ENCODE data around the gene ARFGAP1.
"Not testable (repeated sequence)": the region's sequence is repeated elsewhere in the genome, so short reads cannot be mapped to it uniquely, and the experiment has no call there.

Gene ARFGAP1

GRCh38 chr20:63251350-63251749 lies 21.3 kb upstream of the ARFGAP1 start:
- not testable (repeated sequence) for H3F3A ChIP-seq (ENCODE audit: low read depth); H3K36me3 ChIP-seq (ENCODE audit: insufficient read depth, low read length); H4K20me1 ChIP-seq (ENCODE audit: insufficient read depth, low read length, poor library complexity, severe bottlenecking); H3K4me1 ChIP-seq (ENCODE audit: insufficient read depth, low read length, poor library complexity, severe bottlenecking); H3K79me2 ChIP-seq (ENCODE audit: insufficient read depth, low read length); H3K9ac ChIP-seq (ENCODE audit: low read depth, low read length, poor library complexity, severe bottlenecking); H3K4me3 ChIP-seq (ENCODE audit: low read length, poor library complexity, severe bottlenecking); H3K9me2 ChIP-seq (replicated peaks; ENCODE audit: low read depth, low read length); H3K9me3 ChIP-seq (ENCODE audit: insufficient read depth, low read depth, low read length); H3K4me2 ChIP-seq (ENCODE audit: low read depth, low read length, poor library complexity, severe bottlenecking); H2AFZ ChIP-seq (ENCODE audit: low read length); H3K27me3 ChIP-seq (ENCODE audit: insufficient read depth, low read length, poor library complexity, severe bottlenecking)
- TF ChIP-seq CTCF (conservative IDR thresholded peaks at IDR 0.05; ENCODE audit: low read length), result peak; percentile 36; the same call in 1 of the 2 replicates

GRCh38 chr20:63252284-63252711 lies 20.3 kb upstream of the ARFGAP1 start:
- no peaks in the 10 kb centered on the region for H3K36me3 ChIP-seq (ENCODE audit: insufficient read depth, low read length)
- H4K20me1 ChIP-seq (ENCODE audit: insufficient read depth, low read length, poor library complexity, severe bottlenecking), result no peaks in the 10 kb centered on the region
- H3K4me2 ChIP-seq (ENCODE audit: low read depth, low read length, poor library complexity, severe bottlenecking), result no peak overlapping the region
- H3K9me3 ChIP-seq (ENCODE audit: insufficient read depth, low read depth, low read length), result no peaks in the 10 kb centered on the region
- no peaks in the 10 kb centered on the region for H3K27me3 ChIP-seq (ENCODE audit: insufficient read depth, low read length, poor library complexity, severe bottlenecking)
- no peak for TF ChIP-seq EZH2phosphoT487 (IDR thresholded peaks at IDR 0.05; ENCODE audit: borderline replicate concordance)
- TF ChIP-seq CTCF (conservative IDR thresholded peaks at IDR 0.05; ENCODE audit: low read length), result no peak
- H3K9me2 ChIP-seq (replicated peaks; ENCODE audit: low read depth, low read length), result no peaks in the 10 kb centered on the region
- no peak overlapping the region for H3K9ac ChIP-seq (ENCODE audit: low read depth, low read length, poor library complexity, severe bottlenecking)
- H3F3A ChIP-seq (ENCODE audit: low read depth), result no peaks in the 10 kb centered on the region
- H2AFZ ChIP-seq (ENCODE audit: low read length), result no peak overlapping the region
- no peaks in the 10 kb centered on the region for H3K4me1 ChIP-seq (ENCODE audit: insufficient read depth, low read length, poor library complexity, severe bottlenecking)
- H3K4me3 ChIP-seq (ENCODE audit: low read length, poor library complexity, severe bottlenecking), result no peak overlapping the region
- H3K79me2 ChIP-seq (ENCODE audit: insufficient read depth, low read length), result no peaks in the 10 kb centered on the region

GRCh38 chr20:63253065-63253437 lies 19.6 kb upstream of the ARFGAP1 start:
- no peak for TF ChIP-seq CTCF (conservative IDR thresholded peaks at IDR 0.05; ENCODE audit: low read length)
- no peak for TF ChIP-seq EZH2phosphoT487 (IDR thresholded peaks at IDR 0.05; ENCODE audit: borderline replicate concordance)
- Histone ChIP-seq H3K9me2 (replicated peaks; ENCODE audit: low read depth, low read length) (no peaks in the 10 kb centered on the region), H3K4me1 (ENCODE audit: insufficient read depth, low read length, poor library complexity, severe bottlenecking) (no peaks in the 10 kb centered on the region), H4K20me1 (ENCODE audit: insufficient read depth, low read length, poor library complexity, severe bottlenecking) (no peaks in the 10 kb centered on the region), H3K79me2 (ENCODE audit: insufficient read depth, low read length) (no peaks in the 10 kb centered on the region), H2AFZ (ENCODE audit: low read length) (no peak overlapping the region), H3K27me3 (ENCODE audit: insufficient read depth, low read length, poor library complexity, severe bottlenecking) (no peaks in the 10 kb centered on the region), H3K9ac (ENCODE audit: low read depth, low read length, poor library complexity, severe bottlenecking) (no peak overlapping the region), H3K4me3 (ENCODE audit: low read length, poor library complexity, severe bottlenecking) (no peak overlapping the region), H3K4me2 (ENCODE audit: low read depth, low read length, poor library complexity, severe bottlenecking) (no peak overlapping the region), H3K36me3 (ENCODE audit: insufficient read depth, low read length) (no peaks in the 10 kb centered on the region), H3K9me3 (ENCODE audit: insufficient read depth, low read depth, low read length) (no peaks in the 10 kb centered on the region), H3F3A (ENCODE audit: low read depth) (no peaks in the 10 kb centered on the region)
